ENCODE results near the gene PBRM1. TPM values are rescaled to one million over a fixed set of nuclear protein-coding genes. Genes with fewer than 3 reads are reported as not detected.
A peak's percentile ranks its signal among the peaks of the same experiment; 100 is the strongest.

The PBRM1 gene
- polyA plus RNA-seq, 1 donor (not counting 4 experiments of a cell fraction or from before 2014, with no cell fraction given): 26.0 TPM

DNA sequence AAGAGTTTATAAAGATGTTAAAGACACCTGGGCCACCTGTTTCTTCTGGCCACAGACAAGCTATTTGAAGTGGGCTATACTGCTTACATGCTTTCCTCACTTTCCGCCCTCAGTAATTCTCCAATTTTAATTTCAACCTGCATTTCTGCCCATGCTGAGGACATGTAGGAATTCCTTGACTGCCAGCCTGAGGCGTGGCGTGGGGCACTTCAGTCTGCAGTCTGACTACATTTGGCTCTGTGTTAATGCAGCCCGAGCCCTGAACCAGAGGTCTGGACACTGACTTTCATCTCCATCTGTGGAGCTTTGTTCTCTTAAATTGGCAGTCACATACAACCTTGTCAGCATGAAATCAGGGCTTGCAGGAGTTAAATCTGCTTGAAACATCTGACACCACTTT lies 140.8 kb downstream of the PBRM1 start:
- H3K36me3 ChIP-seq (ENCODE audit: control insufficient read depth in 2 of 2, extremely low read depth in 1 of 2, insufficient read depth in 2 of 2, low read length in 2 of 2): peaks cover 9 to 19% of the 10 kb centered on the region in 2 experiments
- H3K9me1 ChIP-seq (ENCODE audit: control insufficient read depth, extremely low read depth, insufficient read depth, low read length): no peaks in the 10 kb centered on the region
- no peaks in the 10 kb centered on the region for H3K27me3 ChIP-seq (ENCODE audit: control insufficient read depth, extremely low read depth, insufficient read depth, low read length)
- no peak overlapping the region for H3K9ac ChIP-seq (ENCODE audit: control insufficient read depth, extremely low read depth, insufficient read depth, low read length)
- H3K9me3 ChIP-seq (ENCODE audit: control insufficient read depth, low read depth, low read length): no peaks in the 10 kb centered on the region
- H3K4me1 ChIP-seq (ENCODE audit: control insufficient read depth, extremely low read depth, insufficient read depth, low read length): no peaks in the 10 kb centered on the region
- TF ChIP-seq, protein P1, sequence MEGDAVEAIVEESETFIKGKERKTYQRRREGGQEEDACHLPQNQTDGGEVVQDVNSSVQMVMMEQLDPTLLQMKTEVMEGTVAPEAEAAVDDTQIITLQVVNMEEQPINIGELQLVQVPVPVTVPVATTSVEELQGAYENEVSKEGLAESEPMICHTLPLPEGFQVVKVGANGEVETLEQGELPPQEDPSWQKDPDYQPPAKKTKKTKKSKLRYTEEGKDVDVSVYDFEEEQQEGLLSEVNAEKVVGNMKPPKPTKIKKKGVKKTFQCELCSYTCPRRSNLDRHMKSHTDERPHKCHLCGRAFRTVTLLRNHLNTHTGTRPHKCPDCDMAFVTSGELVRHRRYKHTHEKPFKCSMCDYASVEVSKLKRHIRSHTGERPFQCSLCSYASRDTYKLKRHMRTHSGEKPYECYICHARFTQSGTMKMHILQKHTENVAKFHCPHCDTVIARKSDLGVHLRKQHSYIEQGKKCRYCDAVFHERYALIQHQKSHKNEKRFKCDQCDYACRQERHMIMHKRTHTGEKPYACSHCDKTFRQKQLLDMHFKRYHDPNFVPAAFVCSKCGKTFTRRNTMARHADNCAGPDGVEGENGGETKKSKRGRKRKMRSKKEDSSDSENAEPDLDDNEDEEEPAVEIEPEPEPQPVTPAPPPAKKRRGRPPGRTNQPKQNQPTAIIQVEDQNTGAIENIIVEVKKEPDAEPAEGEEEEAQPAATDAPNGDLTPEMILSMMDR (optimal IDR thresholded peaks at IDR 0.05 in 1 of 3, IDR thresholded peaks at IDR 0.05 in 1 of 3, conservative IDR thresholded peaks at IDR 0.05 in 1 of 3; ENCODE audit: extremely low read depth in 1 of 3, insufficient read depth in 2 of 3, low read length in 3 of 3): no peak
- TF ChIP-seq EZH2 (IDR thresholded peaks at IDR 0.05; ENCODE audit: low read length): no peak
- FAIRE-seq (peak; percentile 34), DNase-seq (ENCODE audit: low read depth, low spot score) (no peak)
- dilution Hi-C loops (cut with MboI; ENCODE audit: extremely low pct_ligation_motif_present, low sequenced_read_pairs): no loop called here
- no peak overlapping the region for H3K4me2 ChIP-seq (ENCODE audit: control insufficient read depth, extremely low read depth, insufficient read depth, low read depth, low read length)
- H3K4me3 ChIP-seq (ENCODE audit: control insufficient read depth in 2 of 3, extremely low read depth in 1 of 3, insufficient read depth in 2 of 3, low read depth in 1 of 3, low read length in 3 of 3): no peak overlapping the region
- H2AFZ ChIP-seq (ENCODE audit: control insufficient read depth, low read length): no peak overlapping the region
- H3K79me2 ChIP-seq (ENCODE audit: control insufficient read depth, insufficient read depth, low read length): peaks cover 6% of the 10 kb centered on the region
- no peak overlapping the region for H3K27ac ChIP-seq (ENCODE audit: control insufficient read depth, insufficient read depth, low read length)
- no peaks in the 10 kb centered on the region for H4K20me1 ChIP-seq (ENCODE audit: control insufficient read depth, extremely low read depth, insufficient read depth, low read length)

GRCh38 chr3:52541050-52541449 lies 144.7 kb downstream of the PBRM1 start:
- Histone ChIP-seq H3K9ac (ENCODE audit: control insufficient read depth, extremely low read depth, insufficient read depth, low read length) (no peak overlapping the region), H3K4me3 (ENCODE audit: control insufficient read depth in 2 of 3, extremely low read depth in 1 of 3, insufficient read depth in 2 of 3, low read depth in 1 of 3, low read length in 3 of 3) (no peak overlapping the region), H3K27me3 (ENCODE audit: control insufficient read depth, extremely low read depth, insufficient read depth, low read length) (no peaks in the 10 kb centered on the region), H4K20me1 (ENCODE audit: control insufficient read depth, extremely low read depth, insufficient read depth, low read length) (peaks cover 4% of the 10 kb centered on the region), H2AFZ (ENCODE audit: control insufficient read depth, low read length) (no peak overlapping the region), H3K9me3 (ENCODE audit: control insufficient read depth, low read depth, low read length) (no peaks in the 10 kb centered on the region), H3K9me1 (ENCODE audit: control insufficient read depth, extremely low read depth, insufficient read depth, low read length) (peaks cover 11% of the 10 kb centered on the region), H3K4me1 (ENCODE audit: control insufficient read depth, extremely low read depth, insufficient read depth, low read length) (peaks cover 21% of the 10 kb centered on the region), H3K36me3 (ENCODE audit: control insufficient read depth in 2 of 2, extremely low read depth in 1 of 2, insufficient read depth in 2 of 2, low read length in 2 of 2) (peaks cover 9 to 22% of the 10 kb centered on the region in 2 experiments), H3K79me2 (ENCODE audit: control insufficient read depth, insufficient read depth, low read length) (peaks cover 36% of the 10 kb centered on the region), H3K4me2 (ENCODE audit: control insufficient read depth, extremely low read depth, insufficient read depth, low read depth, low read length) (no peak overlapping the region), H3K27ac (ENCODE audit: control insufficient read depth, insufficient read depth, low read length) (no peak overlapping the region)
- FAIRE-seq (no peak), DNase-seq (ENCODE audit: low read depth, low spot score) (no peak)
- dilution Hi-C loops (cut with MboI; ENCODE audit: extremely low pct_ligation_motif_present, low sequenced_read_pairs): no loop called here
- TF ChIP-seq EZH2 (IDR thresholded peaks at IDR 0.05; ENCODE audit: low read length): no peak
- TF ChIP-seq, protein P1 (optimal IDR thresholded peaks at IDR 0.05 in 1 of 3, IDR thresholded peaks at IDR 0.05 in 1 of 3, conservative IDR thresholded peaks at IDR 0.05 in 1 of 3; ENCODE audit: extremely low read depth in 1 of 3, insufficient read depth in 2 of 3, low read length in 3 of 3): no peak

Measured in keratinocyte (primary cell).